DOHH2 (cell line): ENCODE measurements around the gene CNTNAP2.

ENCODE experiments used
- H3F3A ChIP-seq: fragments of 200-600 bp; sonication (generic), shearing (Covaris generic); 2 replicates; pipeline ENCODE4 v1.6.0; 2016; ENCODE audit warnings: antibody characterized with exemption, mild to moderate bottlenecking; ENCODE audit not compliant: control insufficient read depth, insufficient read depth
- H3K27ac ChIP-seq: fragments of 200-600 bp; sonication (generic); 2 replicates; pipeline ENCODE4 v1.5.1; 2014; ENCODE audit warnings: low read depth, mild to moderate bottlenecking, low read length, moderate library complexity
- H3K27me3 ChIP-seq: fragments of 200-600 bp; sonication (generic); 2 replicates; pipeline ENCODE4 v1.6.1; 2014; ENCODE audit warnings: mild to moderate bottlenecking, low read length, mixed read lengths; ENCODE audit not compliant: control insufficient read depth
- H3K36me3 ChIP-seq: fragments of 200-600 bp; sonication (generic); 2 replicates; pipeline ENCODE4 v1.6.1; 2014; ENCODE audit warnings: mild to moderate bottlenecking, low read length, moderate library complexity, mixed read lengths; ENCODE audit not compliant: control insufficient read depth
- H3K4me1 ChIP-seq: fragments of 200-600 bp; sonication (generic); 2 replicates; pipeline ENCODE4 v1.6.1; 2014; ENCODE audit warnings: mild to moderate bottlenecking, low read length, mixed read lengths; ENCODE audit not compliant: control insufficient read depth
- H3K4me2 ChIP-seq: fragments of 200-600 bp; sonication (generic); 2 replicates; pipeline ENCODE4 v1.6.0; 2014; ENCODE audit warnings: mild to moderate bottlenecking, low read length, moderate library complexity
- H3K4me3 ChIP-seq: fragments of 200-600 bp; sonication (generic); 2 replicates; pipeline ENCODE4 v1.5.1; 2014; ENCODE audit warnings: mild to moderate bottlenecking, low read length, mixed read lengths
- H3K79me2 ChIP-seq: fragments of 200-600 bp; sonication (generic); 2 replicates; pipeline ENCODE4 v1.6.1; 2014; ENCODE audit warnings: mild to moderate bottlenecking, low read length, mixed read lengths; ENCODE audit not compliant: control insufficient read depth
- H3K9me2 ChIP-seq: fragments of 200-600 bp; sonication (generic); replicated peaks from 2 replicates; pipeline ENCODE4 v1.6.1; 2014; ENCODE audit warnings: mild to moderate bottlenecking, low read length, mixed read lengths; ENCODE audit not compliant: control insufficient read depth
- H3K9me3 ChIP-seq: fragments of 200-600 bp; sonication (generic); 2 replicates; pipeline ENCODE4 v1.6.1; 2014; ENCODE audit warnings: antibody characterized with exemption, low read length, mixed read lengths; ENCODE audit not compliant: control insufficient read depth, insufficient read depth
- H4K20me1 ChIP-seq: fragments of 200-600 bp; sonication (generic); 2 replicates; pipeline ENCODE4 v1.6.0; 2014; ENCODE audit warnings: low read depth, mild to moderate bottlenecking, antibody characterized with exemption, low read length, moderate library complexity; ENCODE audit not compliant: control insufficient read depth, insufficient read depth
- EZH2phosphoT487 ChIP-seq: fragments of 200-600 bp; sonication (generic); IDR thresholded peaks from 2 replicates; pipeline ENCODE4 v1.6.1; 2017; ENCODE audit warnings: borderline replicate concordance, mild to moderate bottlenecking, antibody characterized with exemption, low read length, moderate library complexity, mixed read lengths
- TF ChIP-seq, protein P1 (sequence below): fragments of 200-600 bp; sonication (generic); IDR thresholded peaks from one replicate; pipeline ENCODE4 v1.5.1; 2014; ENCODE audit warnings: antibody characterized with exemption, mild to moderate bottlenecking, low read depth, low read length; ENCODE audit not compliant: poor library complexity, severe bottlenecking

The CNTNAP2 gene

DNA sequence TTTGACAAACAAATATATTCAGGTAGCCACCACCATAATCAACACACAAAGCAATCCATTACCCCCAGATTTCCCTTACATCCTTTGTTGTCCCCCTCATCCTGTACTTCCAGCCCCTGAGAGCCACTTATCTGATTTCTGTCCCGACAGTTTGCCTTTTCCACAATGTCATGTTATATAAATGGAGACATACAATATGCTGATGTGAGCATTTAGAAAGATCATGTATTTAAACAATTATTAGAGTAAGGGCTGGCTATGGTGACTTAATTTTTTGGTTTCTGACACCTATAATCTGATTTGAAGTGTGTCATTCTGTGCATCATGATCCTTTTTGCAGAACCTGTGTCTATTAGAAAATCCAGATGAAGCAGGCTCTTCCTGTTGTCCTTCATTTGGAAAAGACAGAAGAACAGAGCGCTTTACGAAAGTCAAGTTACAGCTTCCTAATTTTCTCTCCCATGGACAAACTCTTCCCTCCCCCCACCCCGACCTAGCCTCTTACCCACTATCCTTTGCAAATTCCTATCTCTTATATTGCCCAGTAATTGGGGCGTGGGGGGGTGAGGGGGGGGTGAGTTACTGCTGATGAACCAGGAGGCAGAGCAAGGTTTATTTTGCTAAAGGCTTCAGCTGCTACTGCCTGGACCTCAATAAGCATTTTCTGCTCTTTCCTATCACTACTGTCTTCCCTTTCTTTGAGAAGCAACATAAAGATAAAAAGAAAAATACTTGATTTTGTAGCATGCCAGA is 2221.6 kb downstream of the CNTNAP2 start:
- no peaks in the 10 kb centered on the region for H3K9me3 ChIP-seq
- H3K27me3 ChIP-seq: peaks cover 66% of the 10 kb centered on the region
- H3K27ac ChIP-seq: no peak overlapping the region
- no peaks in the 10 kb centered on the region for H3K36me3 ChIP-seq
- no peaks in the 10 kb centered on the region for H4K20me1 ChIP-seq
- H3K4me3 ChIP-seq: no peak overlapping the region
- H3K4me1 ChIP-seq: peaks cover 10% of the 10 kb centered on the region
- H3F3A ChIP-seq: no peaks in the 10 kb centered on the region
- TF ChIP-seq, protein P1, sequence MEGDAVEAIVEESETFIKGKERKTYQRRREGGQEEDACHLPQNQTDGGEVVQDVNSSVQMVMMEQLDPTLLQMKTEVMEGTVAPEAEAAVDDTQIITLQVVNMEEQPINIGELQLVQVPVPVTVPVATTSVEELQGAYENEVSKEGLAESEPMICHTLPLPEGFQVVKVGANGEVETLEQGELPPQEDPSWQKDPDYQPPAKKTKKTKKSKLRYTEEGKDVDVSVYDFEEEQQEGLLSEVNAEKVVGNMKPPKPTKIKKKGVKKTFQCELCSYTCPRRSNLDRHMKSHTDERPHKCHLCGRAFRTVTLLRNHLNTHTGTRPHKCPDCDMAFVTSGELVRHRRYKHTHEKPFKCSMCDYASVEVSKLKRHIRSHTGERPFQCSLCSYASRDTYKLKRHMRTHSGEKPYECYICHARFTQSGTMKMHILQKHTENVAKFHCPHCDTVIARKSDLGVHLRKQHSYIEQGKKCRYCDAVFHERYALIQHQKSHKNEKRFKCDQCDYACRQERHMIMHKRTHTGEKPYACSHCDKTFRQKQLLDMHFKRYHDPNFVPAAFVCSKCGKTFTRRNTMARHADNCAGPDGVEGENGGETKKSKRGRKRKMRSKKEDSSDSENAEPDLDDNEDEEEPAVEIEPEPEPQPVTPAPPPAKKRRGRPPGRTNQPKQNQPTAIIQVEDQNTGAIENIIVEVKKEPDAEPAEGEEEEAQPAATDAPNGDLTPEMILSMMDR: no peak
- no peak for TF ChIP-seq EZH2phosphoT487
- no peaks in the 10 kb centered on the region for H3K9me2 ChIP-seq
- no peak overlapping the region for H3K4me2 ChIP-seq
- H3K79me2 ChIP-seq: no peaks in the 10 kb centered on the region

DNA sequence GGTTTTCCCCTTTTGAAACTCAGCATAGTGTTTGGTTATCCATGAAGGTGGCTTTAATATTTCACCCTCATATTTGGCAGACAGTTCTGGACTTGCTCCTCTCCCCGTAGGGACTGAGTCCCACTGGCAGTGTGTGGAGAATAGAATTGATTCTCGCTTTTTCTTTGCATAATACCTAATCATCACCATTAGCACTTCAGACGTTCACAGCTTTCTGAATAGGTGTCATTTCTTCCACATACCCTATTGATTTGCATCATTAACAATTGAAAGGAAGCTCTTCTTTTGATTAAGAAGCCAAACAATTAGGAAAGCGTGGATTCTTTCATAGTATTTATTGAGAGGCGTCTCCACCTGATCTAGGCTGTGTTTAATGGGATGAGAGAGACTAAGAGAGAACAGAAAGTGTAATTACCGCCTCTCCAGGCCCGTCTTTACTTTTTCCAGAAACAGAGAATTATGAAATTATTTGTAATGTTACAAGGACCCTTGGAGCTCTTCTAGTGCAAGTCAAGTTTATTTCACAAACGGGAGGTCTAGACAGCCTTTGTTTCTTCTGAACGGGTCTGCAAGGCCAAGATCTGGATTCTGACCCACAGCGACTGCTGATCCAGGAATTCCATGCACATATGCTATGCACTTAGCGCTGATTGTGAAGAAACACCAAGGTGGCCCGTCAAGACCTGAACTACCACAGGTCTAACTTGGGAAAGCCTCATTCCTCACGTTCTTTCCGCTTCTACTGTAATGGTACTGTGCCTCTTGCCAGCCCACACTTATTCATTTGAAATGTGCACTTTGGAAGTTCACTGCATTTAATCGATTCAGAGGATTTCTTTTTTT is 2224.1 kb downstream of the CNTNAP2 start:
- Histone ChIP-seq H3K9me3 (no peaks in the 10 kb centered on the region), H3K36me3 (no peaks in the 10 kb centered on the region), H3K27ac (no peak overlapping the region), H3K4me3 (no peak overlapping the region), H3K27me3 (peaks cover 74% of the 10 kb centered on the region), H3K79me2 (no peaks in the 10 kb centered on the region), H3K4me2 (no peak overlapping the region), H3F3A (no peaks in the 10 kb centered on the region), H3K9me2 (no peaks in the 10 kb centered on the region), H4K20me1 (no peaks in the 10 kb centered on the region), H3K4me1 (peaks cover 10% of the 10 kb centered on the region)
- TF ChIP-seq EZH2phosphoT487: no peak
- TF ChIP-seq, protein P1: no peak

DNA sequence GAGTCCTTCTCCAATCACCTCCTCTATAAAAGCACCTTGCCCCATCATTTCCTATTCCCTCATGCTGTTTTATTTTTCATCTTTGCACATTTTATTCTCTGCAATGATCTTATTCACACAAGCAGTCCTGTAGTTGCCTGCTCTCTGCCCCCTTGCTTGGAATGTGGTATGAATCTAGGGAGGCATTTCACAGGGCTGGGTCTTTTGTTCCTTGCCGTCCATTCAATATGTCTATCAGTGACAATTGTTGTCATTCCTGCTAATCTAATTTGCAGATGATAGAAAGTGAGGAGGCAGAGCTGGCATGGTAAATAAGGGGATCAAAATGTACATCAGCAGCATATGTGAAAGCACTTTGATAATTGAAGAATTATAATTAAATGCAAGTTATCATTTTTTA is 2227.8 kb downstream of the CNTNAP2 start:
- Histone ChIP-seq H3K79me2 (no peaks in the 10 kb centered on the region), H3K4me1 (peaks cover 4% of the 10 kb centered on the region), H3K4me2 (no peak overlapping the region), H3K27ac (no peak overlapping the region), H4K20me1 (no peaks in the 10 kb centered on the region), H3F3A (no peaks in the 10 kb centered on the region), H3K4me3 (no peak overlapping the region), H3K9me3 (no peaks in the 10 kb centered on the region), H3K9me2 (no peaks in the 10 kb centered on the region), H3K36me3 (no peaks in the 10 kb centered on the region), H3K27me3 (peaks cover 41% of the 10 kb centered on the region)
- TF ChIP-seq, protein P1: no peak
- TF ChIP-seq EZH2phosphoT487: no peak
